Measurements from ENCODE around the gene KRTCAP3. TPM values are rescaled to one million over a fixed set of nuclear protein-coding genes. Genes with fewer than 3 reads are reported as not detected.

KRTCAP3 gene
- total RNA-seq, 1 experiment from 2014 or later = 0.22 TPM

Other genes with a start within 250 kb of the KRTCAP3 start
- gene ATRAID, start 230.3 kb upstream of the KRTCAP3 start, total RNA-seq (2014; rRNA removed) = 111 and 130 TPM in 2 replicates
- 46.0 and 48.1 TPM in 2 replicates for gene SLC5A6, start 230.1 kb upstream of the KRTCAP3 start, total RNA-seq (2014; rRNA removed)
- gene CAD, start 225.0 kb upstream of the KRTCAP3 start, total RNA-seq (2014; rRNA removed) = 85.9 and 121 TPM in 2 replicates
- 0.36 TPM in 1 of 2 replicates, not detected in the other for gene SLC30A3, start 179.3 kb upstream of the KRTCAP3 start, total RNA-seq (2014; rRNA removed)
- gene DNAJC5G, start 166.9 kb upstream of the KRTCAP3 start, total RNA-seq (2014; rRNA removed) = not detected in 2 replicates
- 0.51 and 1.6 TPM in 2 replicates for gene TRIM54, start 160.0 kb upstream of the KRTCAP3 start, total RNA-seq (2014; rRNA removed)
- 0.52 and 3.6 TPM in 2 replicates for gene UCN, start 133.9 kb upstream of the KRTCAP3 start, total RNA-seq (2014; rRNA removed)
- 41.8 and 59.2 TPM in 2 replicates for gene MPV17, start 119.3 kb upstream of the KRTCAP3 start, total RNA-seq (2014; rRNA removed)
- 82.2 and 98.1 TPM in 2 replicates for gene GTF3C2, start 85.6 kb upstream of the KRTCAP3 start, total RNA-seq (2014; rRNA removed)
- gene EIF2B4, start 72.0 kb upstream of the KRTCAP3 start, total RNA-seq (2014; rRNA removed) = 35.8 and 43.9 TPM in 2 replicates
- gene SNX17, start 71.8 kb upstream of the KRTCAP3 start, total RNA-seq (2014; rRNA removed) = 99.6 and 110 TPM in 2 replicates
- 7.4 and 9.7 TPM in 2 replicates for gene ZNF513, start 61.6 kb upstream of the KRTCAP3 start, total RNA-seq (2014; rRNA removed)
- gene PPM1G, start 32.8 kb upstream of the KRTCAP3 start, total RNA-seq (2014; rRNA removed) = 122 and 133 TPM in 2 replicates
- gene NRBP1, start 13.8 kb upstream of the KRTCAP3 start, total RNA-seq (2014; rRNA removed) = 66.6 and 69.3 TPM in 2 replicates
- 12.8 and 22.9 TPM in 2 replicates for gene IFT172, start 47.4 kb downstream of the KRTCAP3 start, total RNA-seq (2014; rRNA removed)
- 1.7 and 4.7 TPM in 2 replicates for gene FNDC4, start 52.8 kb downstream of the KRTCAP3 start, total RNA-seq (2014; rRNA removed)
- not detected in 2 replicates for gene GCKR, start 54.5 kb downstream of the KRTCAP3 start, total RNA-seq (2014; rRNA removed)
- not detected in 2 replicates for gene ZNF512, start 140.7 kb downstream of the KRTCAP3 start, total RNA-seq (2014; rRNA removed)
- 0.87 and 2.7 TPM in 2 replicates for gene CCDC121, start 186.6 kb downstream of the KRTCAP3 start, total RNA-seq (2014; rRNA removed)
- 40.9 and 46.8 TPM in 2 replicates for gene GPN1, start 186.7 kb downstream of the KRTCAP3 start, total RNA-seq (2014; rRNA removed)
- gene SUPT7L, start 221.2 kb downstream of the KRTCAP3 start, total RNA-seq (2014; rRNA removed) = 23.4 and 27.2 TPM in 2 replicates
- 29.1 and 30.3 TPM in 2 replicates for gene SLC4A1AP, start 221.5 kb downstream of the KRTCAP3 start, total RNA-seq (2014; rRNA removed)

Measured in PC-3 (cell line).